NK-92 (cell line): Measurements from ENCODE around the gene OSBPL1A.

ENCODE experiments used
- DNase-seq: peaks from one replicate; lab custom pipeline; 2025; ENCODE audit not compliant: unreplicated experiment; lab: John Stamatoyannopoulos, UW

The OSBPL1A gene

GRCh38 chr18:24344509-24344908 lies 53.1 kb downstream of the OSBPL1A start:
- no peak for DNase-seq

- DNase-seq: no peak
Measured at GRCh38 chr18:24342347-24342746, 55.3 kb downstream of the OSBPL1A start.

- no peak for DNase-seq
Measured at GRCh38 chr18:24341361-24341760, 56.3 kb downstream of the OSBPL1A start.

GRCh38 chr18:24333084-24333483 lies 64.5 kb downstream of the OSBPL1A start:
- DNase-seq: no peak

GRCh38 chr18:24326211-24326610 lies 71.4 kb downstream of the OSBPL1A start:
- DNase-seq: no peak

GRCh38 chr18:24322584-24323136 lies 75.0 kb downstream of the OSBPL1A start:
- no peak for DNase-seq

- no peak for DNase-seq
Measured at GRCh38 chr18:24321071-24321470, 76.6 kb downstream of the OSBPL1A start.

GRCh38 chr18:24319757-24320156 lies 77.9 kb downstream of the OSBPL1A start:
- no peak for DNase-seq

GRCh38 chr18:24317370-24317769 lies 80.3 kb downstream of the OSBPL1A start:
- no peak for DNase-seq

- no peak for DNase-seq
Measured at GRCh38 chr18:24315170-24315569, 82.5 kb downstream of the OSBPL1A start.

- DNase-seq: no peak
Measured at GRCh38 chr18:24306201-24306600, 91.4 kb downstream of the OSBPL1A start.

GRCh38 chr18:24300703-24301102 lies 96.9 kb downstream of the OSBPL1A start:
- no peak for DNase-seq

- DNase-seq: no peak
Measured at GRCh38 chr18:24296276-24296675, 101.3 kb downstream of the OSBPL1A start.

GRCh38 chr18:24293254-24293653 lies 104.4 kb downstream of the OSBPL1A start:
- DNase-seq: no peak

GRCh38 chr18:24278591-24278990 lies 119.0 kb downstream of the OSBPL1A start:
- no peak for DNase-seq

- DNase-seq: no peak
Measured at GRCh38 chr18:24277516-24278195, 120.0 kb downstream of the OSBPL1A start.

GRCh38 chr18:24276994-24277393 lies 120.6 kb downstream of the OSBPL1A start:
- DNase-seq: no peak

GRCh38 chr18:24274837-24275236 lies 122.8 kb downstream of the OSBPL1A start:
- no peak for DNase-seq

GRCh38 chr18:24273596-24273995 lies 124.0 kb downstream of the OSBPL1A start:
- DNase-seq: no peak

- DNase-seq: no peak
Measured at GRCh38 chr18:24272229-24272525, 125.4 kb downstream of the OSBPL1A start.

GRCh38 chr18:24271381-24272228 lies 126.0 kb downstream of the OSBPL1A start:
- no peak for DNase-seq

GRCh38 chr18:24270937-24271380 lies 126.7 kb downstream of the OSBPL1A start:
- no peak for DNase-seq
